GM08714 (cell line): ENCODE data around the gene COX10.

Source experiments
- H3K4me3 ChIP-seq: fragments of 200-500 bp; sonication (Bioruptor generic); 2 replicates; pipeline ENCODE4 v1.5.1; 2014; ENCODE audit warnings: mild to moderate bottlenecking, low read length, inconsistent platforms
- ZNF274 ChIP-seq: IDR thresholded peaks from 2 replicates; pipeline ENCODE4 v1.6.1; 2012; ENCODE audit warnings: mild to moderate bottlenecking, low read depth, low read length

The COX10 gene

GRCh38 chr17:14123619-14124278 lies 54.4 kb downstream of the COX10 start:
- TF ChIP-seq ZNF274: no peak
- H3K4me3 ChIP-seq: no peak overlapping the region

- TF ChIP-seq ZNF274: no peak
Measured at GRCh38 chr17:14124854-14125253, 55.5 kb downstream of the COX10 start.

DNA sequence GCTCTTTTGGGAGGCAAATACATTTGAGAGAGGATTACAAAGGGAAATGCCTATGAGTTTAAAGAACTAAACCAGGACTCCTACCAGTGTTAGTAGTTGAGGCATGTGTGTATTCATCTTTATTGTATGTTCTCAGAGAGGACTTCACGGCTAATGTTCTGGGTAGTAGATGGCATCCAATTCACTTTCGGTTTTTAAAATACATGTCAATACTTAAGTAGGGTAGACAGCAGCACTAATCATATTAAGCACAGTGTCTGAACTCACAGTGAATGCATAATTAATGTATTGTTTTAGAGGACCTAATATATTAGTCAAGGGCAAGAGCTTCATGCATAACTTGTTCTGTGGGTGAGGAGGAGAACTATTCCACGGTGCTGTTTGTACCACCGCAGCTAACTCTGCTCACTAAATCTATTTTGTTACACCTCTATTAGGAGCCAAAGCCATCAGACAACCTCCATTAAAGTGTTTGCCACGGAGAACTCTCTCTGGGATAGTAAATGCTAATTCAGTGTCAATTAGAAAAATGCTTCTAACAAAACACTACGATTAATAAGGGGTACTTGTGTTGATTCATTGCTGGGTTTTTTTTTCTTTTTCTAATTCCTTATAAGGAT lies 56.3 kb downstream of the COX10 start:
- no peak overlapping the region for H3K4me3 ChIP-seq
- TF ChIP-seq ZNF274: no peak

More at GRCh38 chr17:14124854-14125253, 55.5 kb downstream of the COX10 start:
- H3K4me3 ChIP-seq: no peak overlapping the region

DNA sequence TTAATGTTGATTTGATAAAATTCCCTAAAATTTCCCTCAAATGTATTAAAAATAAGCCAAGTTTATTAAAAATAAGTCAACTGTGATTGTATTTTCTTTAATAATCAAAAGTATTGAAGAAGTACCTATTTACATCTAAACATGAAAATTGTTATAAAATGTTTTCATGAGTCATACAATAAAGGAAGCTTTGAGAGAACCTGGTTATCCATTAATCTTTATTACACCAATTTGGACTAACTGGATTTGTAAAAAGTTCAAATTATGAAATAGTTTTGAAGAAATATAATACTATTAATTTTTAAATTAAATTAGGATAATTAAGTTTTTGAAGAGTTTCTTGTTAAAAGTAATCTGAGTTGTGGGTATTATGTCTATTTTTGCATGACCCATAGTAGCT lies 63.8 kb downstream of the COX10 start:
- no peak for TF ChIP-seq ZNF274
- no peak overlapping the region for H3K4me3 ChIP-seq

DNA sequence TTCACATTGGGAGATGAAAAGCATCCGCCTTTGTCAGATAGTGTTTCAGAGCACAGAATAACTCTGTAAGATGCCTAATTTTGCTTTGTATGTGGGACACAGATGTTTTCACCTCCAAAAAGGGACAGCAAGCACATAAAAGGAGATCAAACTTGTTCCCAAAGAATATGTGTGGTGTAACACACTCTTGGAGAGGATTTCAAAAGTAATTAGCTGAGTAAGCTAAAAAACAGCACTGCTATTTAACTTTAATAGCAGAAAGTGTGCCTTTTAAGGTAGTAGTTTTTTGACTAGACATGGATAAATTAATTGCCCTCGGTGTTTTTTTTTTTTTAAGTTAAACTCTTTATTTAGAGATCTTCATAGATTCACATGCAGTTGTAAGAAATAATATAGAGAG lies 65.2 kb downstream of the COX10 start:
- no peak overlapping the region for H3K4me3 ChIP-seq
- no peak for TF ChIP-seq ZNF274

- H3K4me3 ChIP-seq: no peak overlapping the region
- TF ChIP-seq ZNF274: no peak
Measured at GRCh38 chr17:14135906-14136590, 66.7 kb downstream of the COX10 start.

GRCh38 chr17:14138649-14139048 lies 69.3 kb downstream of the COX10 start:
- TF ChIP-seq ZNF274: no peak

DNA sequence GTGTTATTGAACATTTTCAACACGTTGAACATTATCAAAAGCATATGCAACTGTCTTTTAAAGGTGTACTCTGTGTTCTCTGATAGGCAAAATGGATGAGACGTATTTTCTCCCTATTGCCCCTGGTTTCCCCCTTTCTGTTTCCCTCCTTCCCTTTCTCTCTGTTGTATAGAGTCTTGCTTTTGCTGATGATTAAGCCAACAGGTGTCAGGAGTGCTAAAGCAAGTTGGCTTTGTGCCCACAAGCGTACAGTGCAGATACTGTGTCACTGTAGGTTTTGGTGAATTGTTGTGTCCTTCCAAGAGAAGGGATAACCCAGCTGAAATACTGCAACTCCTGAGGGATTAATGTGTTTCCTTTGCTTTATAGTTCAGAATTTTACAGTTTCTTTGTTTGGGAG lies 74.4 kb downstream of the COX10 start:
- H3K4me3 ChIP-seq: no peak overlapping the region
- no peak for TF ChIP-seq ZNF274

More at GRCh38 chr17:14138649-14139048, 69.3 kb downstream of the COX10 start:
- no peak overlapping the region for H3K4me3 ChIP-seq

DNA sequence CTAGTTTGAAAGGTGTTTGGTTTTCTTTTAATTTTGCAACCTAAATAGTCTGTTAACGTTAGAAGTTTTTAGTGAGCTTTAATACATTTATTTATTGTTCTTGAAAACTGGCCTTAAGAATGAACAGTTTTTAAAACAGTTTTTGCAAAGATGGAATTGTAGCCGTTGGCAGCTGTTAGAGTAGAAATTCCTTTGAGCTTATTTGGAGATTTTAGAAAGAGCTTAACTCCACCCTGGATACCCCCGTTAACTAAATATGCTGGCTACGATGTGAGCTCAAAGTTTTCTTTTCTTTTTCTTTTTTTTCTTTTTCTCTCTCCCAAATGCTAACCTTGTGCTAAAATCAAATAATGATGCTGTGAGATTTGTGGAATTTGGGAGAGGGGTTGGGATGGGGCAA lies 75.2 kb downstream of the COX10 start:
- TF ChIP-seq ZNF274: no peak
- H3K4me3 ChIP-seq: no peak overlapping the region

GRCh38 chr17:14149751-14150150 lies 80.4 kb downstream of the COX10 start:
- no peak overlapping the region for H3K4me3 ChIP-seq
- TF ChIP-seq ZNF274: no peak

DNA sequence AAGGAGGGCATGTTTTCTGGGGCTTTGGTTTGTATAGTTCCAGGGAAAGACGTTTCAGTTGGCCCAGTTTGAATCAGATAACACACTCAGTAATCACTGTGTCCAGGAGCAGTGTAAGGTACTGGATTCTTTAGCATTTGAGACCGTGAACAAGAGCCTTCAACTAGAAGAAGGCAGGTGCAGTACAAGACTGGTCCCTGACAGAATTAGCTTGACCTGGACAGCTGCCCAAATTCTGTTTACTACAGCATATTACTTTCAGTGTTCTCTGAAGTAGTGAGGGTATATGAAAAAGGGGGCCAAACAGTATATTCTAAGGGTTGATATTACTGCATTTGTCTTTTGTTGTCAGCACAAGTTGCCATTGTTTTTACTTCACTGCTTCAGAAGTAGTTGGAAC lies 81.3 kb downstream of the COX10 start:
- TF ChIP-seq ZNF274: no peak
- no peak overlapping the region for H3K4me3 ChIP-seq

- H3K4me3 ChIP-seq: no peak overlapping the region
- no peak for TF ChIP-seq ZNF274
Measured at GRCh38 chr17:14152721-14153120, 83.4 kb downstream of the COX10 start.

DNA sequence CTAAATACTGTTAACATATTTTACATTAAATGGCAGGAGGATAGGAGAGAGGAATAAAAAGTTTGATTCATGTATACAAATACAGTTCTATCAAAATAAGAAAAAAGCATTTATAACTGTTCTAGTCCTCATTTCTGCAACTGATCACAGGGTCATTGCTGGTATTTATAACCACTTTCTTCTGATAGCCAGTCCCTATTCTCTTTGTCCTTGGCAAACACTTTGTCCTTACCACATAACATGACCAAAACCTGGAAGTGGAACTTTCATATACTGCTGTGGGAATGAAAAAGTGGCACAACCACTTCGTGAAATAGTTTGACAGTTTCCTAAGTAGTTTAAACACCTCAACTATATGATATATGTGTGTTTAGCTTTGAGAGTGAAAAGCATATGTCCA lies 84.1 kb downstream of the COX10 start:
- no peak overlapping the region for H3K4me3 ChIP-seq
- TF ChIP-seq ZNF274: no peak

- no peak for TF ChIP-seq ZNF274
- H3K4me3 ChIP-seq: no peak overlapping the region
Measured at GRCh38 chr17:14156689-14157088, 87.4 kb downstream of the COX10 start.

DNA sequence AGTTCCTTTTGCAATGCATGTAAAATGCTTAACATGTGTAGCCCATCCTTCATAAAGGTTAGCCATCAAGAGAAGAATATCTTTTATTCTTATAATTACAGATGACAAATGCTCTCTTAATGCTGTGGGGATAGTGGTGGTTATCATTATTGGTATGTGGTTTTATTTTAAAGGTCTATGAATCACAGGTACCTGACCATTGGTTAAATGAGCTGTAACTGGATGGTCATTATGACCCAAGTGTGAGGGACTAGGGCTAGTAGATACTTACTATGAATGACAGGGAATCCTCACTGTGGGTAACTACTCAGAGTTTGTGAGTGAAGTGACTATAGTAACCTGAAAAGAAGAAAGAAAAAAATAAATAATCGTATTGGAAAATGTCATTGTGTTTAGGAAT lies 88.5 kb downstream of the COX10 start:
- no peak for TF ChIP-seq ZNF274
- H3K4me3 ChIP-seq: no peak overlapping the region

- TF ChIP-seq ZNF274: no peak
- no peak overlapping the region for H3K4me3 ChIP-seq
Measured at GRCh38 chr17:14158707-14159106, 89.4 kb downstream of the COX10 start.
